ENCODE results near the gene PRAC1.

- TF ChIP-seq EP300 (IDR thresholded peaks at IDR 0.05) = no peak
- TF ChIP-seq, protein P1, sequence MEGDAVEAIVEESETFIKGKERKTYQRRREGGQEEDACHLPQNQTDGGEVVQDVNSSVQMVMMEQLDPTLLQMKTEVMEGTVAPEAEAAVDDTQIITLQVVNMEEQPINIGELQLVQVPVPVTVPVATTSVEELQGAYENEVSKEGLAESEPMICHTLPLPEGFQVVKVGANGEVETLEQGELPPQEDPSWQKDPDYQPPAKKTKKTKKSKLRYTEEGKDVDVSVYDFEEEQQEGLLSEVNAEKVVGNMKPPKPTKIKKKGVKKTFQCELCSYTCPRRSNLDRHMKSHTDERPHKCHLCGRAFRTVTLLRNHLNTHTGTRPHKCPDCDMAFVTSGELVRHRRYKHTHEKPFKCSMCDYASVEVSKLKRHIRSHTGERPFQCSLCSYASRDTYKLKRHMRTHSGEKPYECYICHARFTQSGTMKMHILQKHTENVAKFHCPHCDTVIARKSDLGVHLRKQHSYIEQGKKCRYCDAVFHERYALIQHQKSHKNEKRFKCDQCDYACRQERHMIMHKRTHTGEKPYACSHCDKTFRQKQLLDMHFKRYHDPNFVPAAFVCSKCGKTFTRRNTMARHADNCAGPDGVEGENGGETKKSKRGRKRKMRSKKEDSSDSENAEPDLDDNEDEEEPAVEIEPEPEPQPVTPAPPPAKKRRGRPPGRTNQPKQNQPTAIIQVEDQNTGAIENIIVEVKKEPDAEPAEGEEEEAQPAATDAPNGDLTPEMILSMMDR (IDR thresholded peaks at IDR 0.05) = no peak
- no peak for TF ChIP-seq POLR2AphosphoS5 (IDR thresholded peaks at IDR 0.05)
- TF ChIP-seq POLR2A (IDR thresholded peaks at IDR 0.05; ENCODE audit: low read depth) = no peak
Observed at GRCh38 chr17:48717367-48718226, 4.7 kb downstream of the PRAC1 start.
